WERI-Rb-1 (cell line): Measurements from ENCODE around the gene FASTK.

Experiments
- DNase-seq: peaks from one replicate; pipeline ENCODE4 v3.0.0-alpha.2; 2020
- H3K27ac ChIP-seq: fragments of 250-450 bp; sonication (Bioruptor Pico); 2 replicates; pipeline ENCODE4 v1.5.1; 2020; ENCODE audit warnings: mild to moderate bottlenecking, moderate library complexity
- H3K27me3 ChIP-seq: fragments of 250-450 bp; sonication (Bioruptor Pico); 2 replicates; pipeline ENCODE4 v1.5.1; 2021; ENCODE audit warnings: mild to moderate bottlenecking, low read depth, moderate library complexity; ENCODE audit not compliant: insufficient read depth, severe bottlenecking
- H3K36me3 ChIP-seq: fragments of 250-450 bp; sonication (Bioruptor Pico); 2 replicates; pipeline ENCODE4 v1.5.1; 2020; ENCODE audit warnings: mild to moderate bottlenecking, moderate library complexity
- H3K4me3 ChIP-seq: 2 replicates; pipeline ENCODE4 v1.5.1; 2011; ENCODE audit warnings: low read depth, mild to moderate bottlenecking, control low read depth, low read length
- H3K9me3 ChIP-seq: fragments of 250-450 bp; sonication (Bioruptor Pico); 2 replicates; pipeline ENCODE4 v1.5.1; 2021; ENCODE audit warnings: mild to moderate bottlenecking, moderate library complexity; ENCODE audit not compliant: severe bottlenecking
- CTCF ChIP-seq: IDR thresholded peaks from 2 replicates; pipeline ENCODE4 v1.5.1; 2011; ENCODE audit warnings: low read depth, mild to moderate bottlenecking, control low read depth, inconsistent platforms, low read length

Gene FASTK

DNA sequence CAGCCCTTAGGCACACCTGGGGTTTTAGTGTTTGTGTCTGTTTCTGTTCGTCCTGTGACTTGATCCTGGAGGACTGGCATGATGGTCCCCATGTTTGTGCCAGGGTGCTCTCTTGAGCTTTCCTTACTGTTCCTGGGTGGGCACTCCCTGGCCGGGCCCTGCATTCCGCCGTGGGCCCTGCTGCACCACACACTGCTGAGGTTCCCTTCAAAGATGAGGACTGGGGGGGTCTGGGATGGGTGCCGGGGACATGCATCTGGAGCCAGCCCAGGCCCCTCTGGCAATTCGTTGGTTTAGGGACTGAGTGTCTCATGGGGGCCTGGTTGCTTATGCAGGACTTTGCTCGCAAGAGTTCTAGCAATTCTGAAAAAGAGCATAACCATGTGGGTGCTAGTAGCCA is 10.4 kb upstream of the FASTK start:
- DNase-seq = no peak
- no peaks in the 10 kb centered on the region for H3K9me3 ChIP-seq
- no peaks in the 10 kb centered on the region for H3K27me3 ChIP-seq
- H3K36me3 ChIP-seq = peaks cover 55% of the 10 kb centered on the region
- TF ChIP-seq CTCF = no peak
- H3K4me3 ChIP-seq = no peak overlapping the region
- H3K27ac ChIP-seq = peak overlapping the region; percentile 35; the same call in 1 of the 2 replicates

GRCh38 chr7:151089893-151090730 is 9.5 kb upstream of the FASTK start:
- Histone ChIP-seq H3K27ac (peak overlapping the region; percentile 96), H3K27me3 (no peaks in the 10 kb centered on the region)

DNA sequence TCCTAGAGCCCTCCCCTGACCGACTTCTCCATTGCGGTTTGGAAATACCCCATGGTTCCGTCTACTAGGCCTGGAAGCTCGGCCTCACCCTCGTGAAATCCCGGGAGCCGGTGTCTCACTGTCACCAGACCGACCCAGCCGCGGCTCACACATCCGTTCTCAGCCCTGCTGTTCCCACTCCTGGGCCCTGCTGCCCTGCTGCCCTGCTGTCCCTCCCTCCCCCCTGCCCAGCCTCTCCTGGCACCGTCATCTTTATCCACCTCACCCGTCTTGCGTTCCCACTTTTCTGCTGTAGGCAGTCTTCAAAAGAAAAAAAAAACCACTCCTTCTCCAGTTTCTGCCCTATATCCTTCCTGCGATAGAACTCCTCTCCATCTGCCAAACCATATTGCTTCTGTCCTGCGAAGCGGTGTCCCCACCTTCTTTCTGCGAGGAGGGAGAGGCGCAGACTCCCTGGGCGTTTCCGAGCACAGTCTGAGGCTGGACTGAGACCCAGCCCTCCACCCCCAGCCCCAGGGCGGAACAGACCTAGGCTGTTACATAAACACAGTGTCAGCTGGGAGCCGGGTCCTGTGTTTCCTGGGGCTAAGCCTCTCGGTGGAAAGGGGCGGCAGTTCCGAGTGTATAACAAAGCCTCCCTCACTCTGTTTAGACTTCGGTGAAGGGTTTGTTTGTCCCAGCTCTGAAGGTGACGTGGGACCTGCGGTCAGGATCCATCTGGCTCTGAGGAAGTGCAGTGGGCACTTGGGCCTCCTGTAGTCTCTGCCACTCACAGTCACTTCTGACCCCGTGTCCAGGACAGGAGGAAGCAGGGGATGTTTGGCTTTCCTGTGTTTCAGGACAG is 8.5 kb upstream of the FASTK start:
- peak overlapping the region; percentile 96 for H3K27ac ChIP-seq
- H3K36me3 ChIP-seq = peaks cover 52% of the 10 kb centered on the region
- DNase-seq = peak; percentile 89
- H3K9me3 ChIP-seq = no peaks in the 10 kb centered on the region
- TF ChIP-seq CTCF = no peak
- H3K27me3 ChIP-seq = no peaks in the 10 kb centered on the region
- H3K4me3 ChIP-seq = peak overlapping the region; percentile 87

More at GRCh38 chr7:151089893-151090730, 9.5 kb upstream of the FASTK start:
- H3K36me3 ChIP-seq = peaks cover 52% of the 10 kb centered on the region
- TF ChIP-seq CTCF = no peak
- H3K4me3 ChIP-seq = peak overlapping the region; percentile 87
- no peaks in the 10 kb centered on the region for H3K9me3 ChIP-seq
- DNase-seq = peak; percentile 67

- peak overlapping the region; percentile 87 for H3K4me3 ChIP-seq
- H3K36me3 ChIP-seq = peaks cover 44% of the 10 kb centered on the region
- H3K27me3 ChIP-seq = no peaks in the 10 kb centered on the region
- no peak for DNase-seq
- peak overlapping the region; percentile 96 for H3K27ac ChIP-seq
- no peaks in the 10 kb centered on the region for H3K9me3 ChIP-seq
- no peak for TF ChIP-seq CTCF
Measured at GRCh38 chr7:151088019-151088855, 7.6 kb upstream of the FASTK start.

DNA sequence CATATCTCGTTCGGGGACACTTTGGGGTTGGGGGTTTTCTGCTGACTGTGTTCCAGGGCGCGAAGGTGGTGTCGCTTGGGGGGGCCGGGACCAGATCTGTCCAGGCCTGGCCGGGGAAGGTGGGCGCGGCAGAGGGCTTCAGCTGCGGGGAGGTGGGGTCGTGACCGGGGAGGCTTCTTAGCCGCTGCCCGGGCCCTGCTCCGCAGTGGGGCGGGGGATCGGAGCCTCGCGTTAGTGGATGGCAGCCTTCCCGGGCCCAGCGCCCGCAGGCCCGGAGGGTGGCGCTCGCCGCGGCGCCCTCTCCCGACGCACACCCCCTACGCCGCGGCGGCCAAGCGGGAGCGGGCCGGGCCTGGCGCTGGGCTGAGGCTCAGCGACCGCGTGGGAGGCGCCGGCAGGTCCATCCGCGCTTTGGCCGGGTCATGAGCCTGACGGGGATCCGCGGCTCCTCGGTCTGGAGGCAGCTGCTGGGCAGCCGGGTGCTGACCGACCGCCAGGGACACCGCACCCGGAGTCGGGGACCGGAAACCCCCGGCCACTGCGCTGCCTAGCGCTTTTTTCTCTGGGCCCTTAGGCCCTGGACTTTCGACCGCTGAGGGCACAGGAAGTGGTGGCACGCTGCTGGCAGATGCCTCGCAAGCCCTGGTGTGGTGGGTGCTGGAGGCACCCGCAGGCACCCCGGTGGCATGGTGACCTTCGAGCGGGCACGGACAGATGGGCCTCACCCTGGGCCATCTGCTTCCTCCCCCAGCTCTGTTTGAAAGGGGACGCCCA is 6.8 kb upstream of the FASTK start:
- TF ChIP-seq CTCF = peak; percentile 44
- H3K27me3 ChIP-seq = no peaks in the 10 kb centered on the region
- no peaks in the 10 kb centered on the region for H3K9me3 ChIP-seq

More for the DNA sequence above, 6.8 kb upstream of the FASTK start:
- H3K36me3 ChIP-seq = peaks cover 36% of the 10 kb centered on the region
- peak overlapping the region; percentile 87 for H3K4me3 ChIP-seq
- peak overlapping the region; percentile 96 for H3K27ac ChIP-seq
- peak; percentile 74 for DNase-seq
